Hepatocyte (in vitro differentiated cells): ENCODE data around the gene PTTG1IP2. TPM values are rescaled to one million over a fixed set of nuclear protein-coding genes. Genes with fewer than 3 reads are reported as not detected.
A peak's percentile ranks its signal among the peaks of the same experiment; 100 is the strongest.

ENCODE experiments used
- DNase-seq: peaks from one replicate; pipeline ENCODE4 v3.0.0-alpha.2; 2016; ENCODE audit warnings: low spot score
- H2AFZ ChIP-seq: fragments of 200-600 bp; sonication (generic); 2 replicates; pipeline ENCODE4 v1.6.0; 2016; ENCODE audit warnings: antibody characterized with exemption, mild to moderate bottlenecking
- H3K27ac ChIP-seq: fragments of 200-600 bp; sonication (generic); 2 replicates; pipeline ENCODE4 v1.5.1; 2016; ENCODE audit warnings: mild to moderate bottlenecking
- H3K27me3 ChIP-seq: fragments of 200-600 bp; sonication (generic); 2 replicates; pipeline ENCODE4 v1.6.1; 2016
- H3K36me3 ChIP-seq: fragments of 200-600 bp; sonication (generic); replicated peaks from 2 replicates; pipeline ENCODE4 v1.5.1; 2016; ENCODE audit warnings: low read depth; ENCODE audit not compliant: insufficient read depth
- H3K4me1 ChIP-seq: fragments of 200-600 bp; sonication (generic); 2 replicates; pipeline ENCODE4 v1.5.1; 2016; ENCODE audit warnings: mild to moderate bottlenecking, moderate library complexity; ENCODE audit not compliant: insufficient read depth
- H3K4me2 ChIP-seq: fragments of 200-600 bp; sonication (generic); 2 replicates; pipeline ENCODE4 v1.6.0; 2016
- H3K4me3 ChIP-seq: fragments of 200-600 bp; sonication (generic); 2 replicates; pipeline ENCODE4 v1.5.1; 2016; ENCODE audit warnings: mild to moderate bottlenecking
- H3K79me2 ChIP-seq: fragments of 200-600 bp; sonication (generic); 2 replicates; pipeline ENCODE4 v1.6.0; 2017; ENCODE audit warnings: mild to moderate bottlenecking
- H3K9me2 ChIP-seq: fragments of 200-600 bp; sonication (generic); replicated peaks from 2 replicates; pipeline ENCODE4 v1.6.0; 2017; ENCODE audit warnings: mild to moderate bottlenecking; ENCODE audit not compliant: insufficient read depth
- H3K9me3 ChIP-seq: fragments of 200-600 bp; sonication (generic); 2 replicates; pipeline ENCODE4 v1.5.1; 2016; ENCODE audit warnings: low read depth, mild to moderate bottlenecking
- H4K20me1 ChIP-seq: fragments of 200-600 bp; sonication (generic); 2 replicates; pipeline ENCODE4 v1.6.0; 2016; ENCODE audit warnings: mild to moderate bottlenecking; ENCODE audit not compliant: insufficient read depth, poor library complexity, severe bottlenecking
- EZH2 ChIP-seq: fragments of 200-600 bp; sonication (generic); IDR thresholded peaks from 2 replicates; pipeline ENCODE4 v1.6.1; 2016; ENCODE audit warnings: antibody characterized with exemption, mild to moderate bottlenecking, borderline replicate concordance
- EZH2phosphoT487 ChIP-seq: fragments of 200-600 bp; sonication (generic); IDR thresholded peaks from one replicate; pipeline ENCODE4 v1.6.1; 2018; ENCODE audit warnings: antibody characterized with exemption, mild to moderate bottlenecking, low read depth, moderate library complexity; ENCODE audit not compliant: unreplicated experiment, severe bottlenecking
- WGBS: methylation state at CpG from one replicate; pipeline ENCODE4 v1.1.6; 2016; ENCODE audit warnings: low lambda C conversion rate; ENCODE audit errors: missing lambda C conversion rate; 5-methylcytosine and 5-hydroxymethylcytosine counted together
- polyA plus RNA-seq: library from polyadenylated mRNA; unstranded; fragments of >200 nt; fragmentation: Nextera tagmentation; extraction: Ambion mirVana; gene quantifications from 2 replicates; pipeline ENCODE4 v1.2.1, GENCODE V29; 2016
- total RNA-seq: library from RNA; depleted of rRNA; stranded (reverse); fragments of >200 nt; gene quantifications from 2 replicates; pipeline ENCODE4 v1.2.3, GENCODE V29; 2014
- TF ChIP-seq, protein P1 (sequence below): fragments of 200-600 bp; sonication (generic); IDR thresholded peaks from 2 replicates; pipeline ENCODE4 v1.5.1; 2016; ENCODE audit warnings: antibody characterized with exemption, mild to moderate bottlenecking; ENCODE audit not compliant: poor library complexity

Gene PTTG1IP2
- total and polyA plus RNA-seq, 2 experiments from 2014 or later: 0.63 TPM; not detected in 1

DNA sequence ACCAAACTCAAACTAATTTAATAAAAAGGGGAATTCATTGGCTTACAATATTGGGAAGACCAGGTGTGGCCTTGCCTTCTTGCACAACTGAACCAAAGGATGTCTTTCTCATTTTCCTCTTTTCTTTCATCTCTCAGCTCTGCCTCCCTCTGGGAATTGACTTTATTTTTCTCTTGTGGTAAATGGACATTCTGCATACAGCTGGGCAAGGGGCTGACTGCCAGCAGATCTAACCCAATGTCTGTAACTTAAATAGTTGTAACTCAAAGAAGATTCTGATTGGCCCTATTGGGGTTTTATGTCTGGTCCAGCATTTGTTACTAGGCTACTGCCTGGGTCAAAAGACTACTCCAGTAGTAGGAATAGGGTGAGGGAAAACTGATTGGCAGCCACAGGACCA, 15.3 kb downstream of the PTTG1IP2 start:
- TF ChIP-seq EZH2 (no peak), EZH2phosphoT487 (no peak)
- TF ChIP-seq, protein P1, sequence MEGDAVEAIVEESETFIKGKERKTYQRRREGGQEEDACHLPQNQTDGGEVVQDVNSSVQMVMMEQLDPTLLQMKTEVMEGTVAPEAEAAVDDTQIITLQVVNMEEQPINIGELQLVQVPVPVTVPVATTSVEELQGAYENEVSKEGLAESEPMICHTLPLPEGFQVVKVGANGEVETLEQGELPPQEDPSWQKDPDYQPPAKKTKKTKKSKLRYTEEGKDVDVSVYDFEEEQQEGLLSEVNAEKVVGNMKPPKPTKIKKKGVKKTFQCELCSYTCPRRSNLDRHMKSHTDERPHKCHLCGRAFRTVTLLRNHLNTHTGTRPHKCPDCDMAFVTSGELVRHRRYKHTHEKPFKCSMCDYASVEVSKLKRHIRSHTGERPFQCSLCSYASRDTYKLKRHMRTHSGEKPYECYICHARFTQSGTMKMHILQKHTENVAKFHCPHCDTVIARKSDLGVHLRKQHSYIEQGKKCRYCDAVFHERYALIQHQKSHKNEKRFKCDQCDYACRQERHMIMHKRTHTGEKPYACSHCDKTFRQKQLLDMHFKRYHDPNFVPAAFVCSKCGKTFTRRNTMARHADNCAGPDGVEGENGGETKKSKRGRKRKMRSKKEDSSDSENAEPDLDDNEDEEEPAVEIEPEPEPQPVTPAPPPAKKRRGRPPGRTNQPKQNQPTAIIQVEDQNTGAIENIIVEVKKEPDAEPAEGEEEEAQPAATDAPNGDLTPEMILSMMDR: no peak
- Histone ChIP-seq H4K20me1 (no peaks in the 10 kb centered on the region), H3K79me2 (no peaks in the 10 kb centered on the region), H3K27me3 (no peaks in the 10 kb centered on the region), H3K4me3 (no peak overlapping the region), H3K9me2 (no peaks in the 10 kb centered on the region), H3K4me1 (no peaks in the 10 kb centered on the region), H3K9me3 (no peaks in the 10 kb centered on the region), H3K4me2 (no peak overlapping the region), H3K27ac (no peak overlapping the region), H3K36me3 (no peaks in the 10 kb centered on the region), H2AFZ (no peak overlapping the region)
- no peak for DNase-seq

DNA sequence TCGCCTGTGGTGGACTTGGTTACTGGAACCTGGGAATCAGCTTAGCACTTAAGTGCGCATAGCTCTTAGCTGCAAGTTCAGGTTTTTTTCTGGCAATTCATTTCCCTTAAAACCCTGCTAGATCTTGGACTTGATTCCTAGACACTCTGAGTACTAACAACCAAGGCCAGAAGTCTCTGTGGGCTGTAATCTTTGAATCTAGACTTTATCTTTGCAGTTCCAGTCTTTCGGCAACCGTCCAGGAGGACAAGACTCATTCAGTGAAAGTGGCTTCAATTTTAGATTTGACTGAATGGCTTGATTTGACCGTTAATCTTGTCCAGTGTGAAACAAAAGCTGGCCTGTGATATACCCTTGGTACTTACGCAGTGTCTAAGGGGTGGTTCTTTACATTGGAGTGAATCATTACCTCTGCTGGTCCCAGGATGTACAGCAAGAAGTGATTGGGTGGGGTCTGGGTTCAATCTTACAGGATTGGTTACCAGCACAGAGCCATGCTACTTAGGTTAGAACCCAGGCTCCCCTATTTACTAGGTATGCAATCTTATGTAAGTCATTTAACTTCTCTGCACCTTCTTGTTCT, 16.4 kb downstream of the PTTG1IP2 start:
- H3K27ac ChIP-seq: no peak overlapping the region
- H3K9me2 ChIP-seq: no peaks in the 10 kb centered on the region
- H3K9me3 ChIP-seq: no peaks in the 10 kb centered on the region
- no peaks in the 10 kb centered on the region for H3K79me2 ChIP-seq
- H2AFZ ChIP-seq: no peak overlapping the region
- no peaks in the 10 kb centered on the region for H3K36me3 ChIP-seq
- DNase-seq: no peak
- 81% methylated on average over 6 of the region's 6 CpGs for WGBS
- no peak overlapping the region for H3K4me2 ChIP-seq
- H3K27me3 ChIP-seq: no peaks in the 10 kb centered on the region
- H4K20me1 ChIP-seq: no peaks in the 10 kb centered on the region
- H3K4me1 ChIP-seq: no peaks in the 10 kb centered on the region
- no peak overlapping the region for H3K4me3 ChIP-seq
- TF ChIP-seq EZH2phosphoT487 (no peak), EZH2 (no peak)
- TF ChIP-seq, protein P1: no peak

DNA sequence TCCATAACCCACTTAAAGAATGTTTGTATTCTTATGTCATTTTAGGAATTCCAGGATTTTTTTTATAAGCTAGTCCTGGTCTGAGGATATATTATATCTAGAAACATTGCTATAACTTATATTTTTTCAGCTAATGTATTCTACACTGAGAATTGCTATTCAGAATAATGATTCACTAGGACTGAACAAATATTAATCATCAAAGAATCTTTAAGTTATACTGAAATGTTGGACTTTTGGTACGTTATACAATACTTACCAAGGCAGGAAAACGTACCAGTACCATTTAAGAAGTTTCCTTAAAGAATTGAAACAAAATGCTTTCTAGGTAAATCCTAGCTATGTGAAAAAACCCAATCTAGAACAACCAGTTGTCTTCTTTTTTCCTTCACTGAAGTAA, 18.4 kb downstream of the PTTG1IP2 start:
- peak overlapping the region; percentile 64 for H3K4me2 ChIP-seq
- H3K36me3 ChIP-seq: no peaks in the 10 kb centered on the region
- H3K4me3 ChIP-seq: no peak overlapping the region
- no peaks in the 10 kb centered on the region for H4K20me1 ChIP-seq
- no peaks in the 10 kb centered on the region for H3K27me3 ChIP-seq
- peak overlapping the region; percentile 12 for H2AFZ ChIP-seq
- TF ChIP-seq EZH2: no peak
- 49% methylated on average over 2 of the region's 2 CpGs for WGBS
- H3K4me1 ChIP-seq: no peaks in the 10 kb centered on the region
- H3K27ac ChIP-seq: peak overlapping the region; percentile 54
- H3K9me3 ChIP-seq: no peaks in the 10 kb centered on the region
- DNase-seq: no peak
- H3K9me2 ChIP-seq: no peaks in the 10 kb centered on the region
- H3K79me2 ChIP-seq: no peaks in the 10 kb centered on the region

DNA sequence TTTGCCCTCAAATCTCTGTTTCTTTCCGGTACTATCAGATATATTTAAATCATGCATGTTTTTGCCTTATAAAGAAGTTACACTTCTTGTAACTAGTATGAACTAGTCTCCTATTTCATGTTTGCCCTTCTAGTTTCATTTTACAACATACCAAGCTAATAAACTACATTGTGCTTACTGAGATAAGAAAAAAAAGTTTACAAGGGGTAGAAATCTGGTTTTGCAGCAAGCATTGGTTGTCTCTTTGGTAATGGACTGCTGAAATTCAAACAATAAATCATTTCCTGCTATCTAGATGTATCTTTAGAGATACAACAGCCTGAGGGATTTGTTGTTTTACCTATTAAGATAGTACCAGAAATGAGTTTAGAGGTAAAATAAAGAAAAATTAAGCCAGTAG, 18.8 kb downstream of the PTTG1IP2 start:
- DNase-seq: no peak
- TF ChIP-seq EZH2 (no peak), EZH2phosphoT487 (no peak)
- TF ChIP-seq, protein P1: no peak
- 35% methylated on average over 1 of the region's 1 CpG for WGBS
- no peaks in the 10 kb centered on the region for H3K79me2 ChIP-seq
- peak overlapping the region; percentile 12 for H2AFZ ChIP-seq
- peak overlapping the region; percentile 54 for H3K27ac ChIP-seq
- no peaks in the 10 kb centered on the region for H4K20me1 ChIP-seq
- no peaks in the 10 kb centered on the region for H3K36me3 ChIP-seq
- H3K9me2 ChIP-seq: no peaks in the 10 kb centered on the region
- H3K27me3 ChIP-seq: no peaks in the 10 kb centered on the region
- H3K9me3 ChIP-seq: no peaks in the 10 kb centered on the region
- H3K4me2 ChIP-seq: peak overlapping the region; percentile 64
- no peaks in the 10 kb centered on the region for H3K4me1 ChIP-seq
- H3K4me3 ChIP-seq: no peak overlapping the region
